Smooth muscle cell (in vitro differentiated cells): ENCODE data around the gene TCHP. TPM values are rescaled to one million over a fixed set of nuclear protein-coding genes. Genes with fewer than 3 reads are reported as not detected.

Experiments
- DNase-seq: peaks from one replicate; lab custom pipeline; 2025; ENCODE audit not compliant: unreplicated experiment; lab: John Stamatoyannopoulos, UW
- H2AFZ ChIP-seq: fragments of 200-600 bp; sonication (generic); 2 replicates; pipeline ENCODE4 v1.6.0; 2016; ENCODE audit warnings: antibody characterized with exemption, low read depth, mild to moderate bottlenecking
- H3F3A ChIP-seq: fragments of 200-600 bp; sonication (generic); 2 replicates; pipeline ENCODE4 v1.6.0; 2017; ENCODE audit warnings: antibody characterized with exemption, low read depth
- H3K27ac ChIP-seq: fragments of 200-600 bp; sonication (generic); 2 replicates; pipeline ENCODE4 v1.5.1; 2016; ENCODE audit warnings: low read depth, mild to moderate bottlenecking
- H3K27me3 ChIP-seq: fragments of 200-600 bp; sonication (generic); 2 replicates; pipeline ENCODE4 v1.6.1; 2016; ENCODE audit warnings: low read depth, mild to moderate bottlenecking
- H3K36me3 ChIP-seq: fragments of 200-600 bp; sonication (generic); 2 replicates; pipeline ENCODE4 v1.5.1; 2016; ENCODE audit warnings: low read depth
- H3K4me1 ChIP-seq: fragments of 200-600 bp; sonication (generic); 2 replicates; pipeline ENCODE4 v1.5.1; 2016; ENCODE audit warnings: low read depth
- H3K4me2 ChIP-seq: fragments of 200-600 bp; sonication (generic); 2 replicates; pipeline ENCODE4 v1.6.0; 2016; ENCODE audit warnings: mild to moderate bottlenecking
- H3K4me3 ChIP-seq: fragments of 200-600 bp; sonication (generic); 2 replicates; pipeline ENCODE4 v1.5.1; 2016; ENCODE audit warnings: mild to moderate bottlenecking
- H3K79me2 ChIP-seq: fragments of 200-600 bp; sonication (generic); 2 replicates; pipeline ENCODE4 v1.6.0; 2016; ENCODE audit warnings: low read depth, mild to moderate bottlenecking
- H3K9ac ChIP-seq: fragments of 200-600 bp; sonication (generic); 2 replicates; pipeline ENCODE4 v1.6.0; 2016; ENCODE audit warnings: low read depth
- H3K9me3 ChIP-seq: fragments of 200-600 bp; sonication (generic); replicated peaks from 2 replicates; pipeline ENCODE4 v1.5.1; 2016; ENCODE audit warnings: low read depth
- H4K20me1 ChIP-seq: fragments of 200-600 bp; sonication (generic); 2 replicates; pipeline ENCODE4 v1.6.0; 2016; ENCODE audit warnings: low read depth
- CTCF ChIP-seq: fragments of 200-600 bp; sonication (generic); IDR thresholded peaks from 2 replicates; pipeline ENCODE4 v1.5.1; 2017; ENCODE audit warnings: borderline replicate concordance, mild to moderate bottlenecking, antibody characterized with exemption; ENCODE audit not compliant: insufficient read depth, poor library complexity, severe bottlenecking
- WGBS: methylation state at CpG from one replicate; pipeline ENCODE4 v1.1.7; 2016; ENCODE audit warnings: low lambda C conversion rate; 5-methylcytosine and 5-hydroxymethylcytosine counted together
- polyA plus RNA-seq: library from polyadenylated mRNA; unstranded; fragments of >200 nt; fragmentation: Nextera tagmentation; extraction: Ambion mirVana; gene quantifications from 2 replicates; pipeline ENCODE4 v1.2.1, GENCODE V29; 2016
- total RNA-seq: library from RNA; depleted of rRNA; stranded (reverse); fragments of >200 nt; gene quantifications from 2 replicates; pipeline ENCODE4 v1.2.3, GENCODE V29; 2014

TCHP gene
- total and polyA plus RNA-seq, 2 experiments from 2014 or later, result 4.2 to 7.7 TPM

- no peaks in the 10 kb centered on the region for H3K27me3 ChIP-seq
- no peaks in the 10 kb centered on the region for H3K79me2 ChIP-seq
- no peaks in the 10 kb centered on the region for H4K20me1 ChIP-seq
- H2AFZ ChIP-seq, result no peak overlapping the region
- no peak for DNase-seq
- no peak for TF ChIP-seq CTCF
- no peaks in the 10 kb centered on the region for H3K9me3 ChIP-seq
- H3K9ac ChIP-seq, result no peak overlapping the region
- 97% methylated on average over 4 of the region's 4 CpGs for WGBS
- no peak overlapping the region for H3K4me2 ChIP-seq
- no peaks in the 10 kb centered on the region for H3K36me3 ChIP-seq
- no peaks in the 10 kb centered on the region for H3K4me1 ChIP-seq
- no peak overlapping the region for H3K27ac ChIP-seq
- no peaks in the 10 kb centered on the region for H3F3A ChIP-seq
- no peak overlapping the region for H3K4me3 ChIP-seq
These were observed 48.3 kb downstream of the TCHP start for GRCh38 chr12:109948368-109948767.

GRCh38 chr12:109949089-109949488 lies 49.0 kb downstream of the TCHP start:
- no peak for DNase-seq
- Histone ChIP-seq H4K20me1 (no peaks in the 10 kb centered on the region), H3K36me3 (no peaks in the 10 kb centered on the region), H2AFZ (no peak overlapping the region), H3K27me3 (no peaks in the 10 kb centered on the region), H3K4me3 (no peak overlapping the region), H3K4me1 (no peaks in the 10 kb centered on the region), H3K79me2 (no peaks in the 10 kb centered on the region), H3K9ac (no peak overlapping the region), H3F3A (no peaks in the 10 kb centered on the region), H3K4me2 (no peak overlapping the region), H3K27ac (no peak overlapping the region), H3K9me3 (no peaks in the 10 kb centered on the region)
- no peak for TF ChIP-seq CTCF
- 80% methylated on average over 1 of the region's 1 CpG for WGBS

- DNase-seq, result no peak
- no peaks in the 10 kb centered on the region for H3K36me3 ChIP-seq
- peak overlapping the region; percentile 80 for H3K27ac ChIP-seq
- no peak overlapping the region for H2AFZ ChIP-seq
- H3K27me3 ChIP-seq, result no peaks in the 10 kb centered on the region
- H3K9me3 ChIP-seq, result no peaks in the 10 kb centered on the region
- H4K20me1 ChIP-seq, result no peaks in the 10 kb centered on the region
- TF ChIP-seq CTCF, result no peak
- H3K4me1 ChIP-seq, result no peaks in the 10 kb centered on the region
- H3K4me3 ChIP-seq, result no peak overlapping the region
- no peak overlapping the region for H3K9ac ChIP-seq
- H3K4me2 ChIP-seq, result no peak overlapping the region
- H3K79me2 ChIP-seq, result no peaks in the 10 kb centered on the region
- no peaks in the 10 kb centered on the region for H3F3A ChIP-seq
These were observed 50.6 kb downstream of the TCHP start for GRCh38 chr12:109950625-109951024.

- no peak overlapping the region for H3K4me3 ChIP-seq
- H3K9ac ChIP-seq, result no peak overlapping the region
These were observed 51.1 kb downstream of the TCHP start for GRCh38 chr12:109951136-109951535.

More at GRCh38 chr12:109951136-109951535, 51.1 kb downstream of the TCHP start:
- H3K4me2 ChIP-seq, result no peak overlapping the region
- no peaks in the 10 kb centered on the region for H4K20me1 ChIP-seq
- 56% methylated on average over 5 of the region's 5 CpGs for WGBS
- H3K4me1 ChIP-seq, result no peaks in the 10 kb centered on the region
- no peaks in the 10 kb centered on the region for H3F3A ChIP-seq
- H3K79me2 ChIP-seq, result no peaks in the 10 kb centered on the region
- DNase-seq, result no peak
- H3K9me3 ChIP-seq, result no peaks in the 10 kb centered on the region
- peak overlapping the region; percentile 80 for H3K27ac ChIP-seq
- no peak for TF ChIP-seq CTCF
- H3K27me3 ChIP-seq, result no peaks in the 10 kb centered on the region
- no peaks in the 10 kb centered on the region for H3K36me3 ChIP-seq
- H2AFZ ChIP-seq, result no peak overlapping the region
